ENCODE measurements around the gene PPP1R7. TPM values are rescaled to one million over a fixed set of nuclear protein-coding genes. Genes with fewer than 3 reads are reported as not detected.

The PPP1R7 gene
- total RNA-seq, 1 experiment from 2014 or later: 45.4 TPM

DNA sequence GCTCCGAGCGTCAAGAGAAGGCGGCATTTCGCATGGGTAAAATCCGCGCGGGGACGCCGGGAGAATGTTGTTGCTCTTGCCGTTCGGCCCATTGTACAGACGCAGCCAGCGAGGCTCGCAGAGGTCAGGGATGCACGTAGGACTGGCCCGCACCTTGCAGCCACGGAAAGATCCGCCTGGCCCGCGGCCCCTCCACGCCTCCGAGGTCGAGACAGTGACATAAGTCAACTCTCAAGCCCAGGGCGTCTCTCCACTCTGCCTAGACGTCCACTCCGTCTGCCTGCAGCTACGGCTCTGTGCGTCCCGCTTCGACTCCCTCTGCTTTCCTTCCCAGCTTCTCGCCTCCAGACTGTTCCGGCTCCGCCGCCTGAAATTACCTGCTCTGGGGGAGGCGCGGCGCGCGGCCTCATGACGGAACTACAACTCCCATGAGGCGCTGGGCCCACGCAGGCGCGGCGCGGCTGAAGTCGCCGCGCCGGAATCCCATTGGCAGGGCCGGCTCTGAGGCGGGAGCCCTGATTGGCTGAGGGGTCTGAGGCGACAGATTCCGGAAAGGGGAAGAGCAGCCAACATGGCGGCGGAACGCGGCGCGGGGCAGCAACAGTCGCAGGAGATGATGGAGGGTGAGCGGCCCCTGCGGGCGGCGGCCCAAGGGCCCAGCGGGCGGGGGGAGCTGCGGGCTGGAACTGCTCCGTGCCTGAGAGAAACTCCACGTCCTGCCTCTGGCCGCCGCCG, at the start of gene PPP1R7 (continued):
- TF ChIP-seq YY1 (IDR thresholded peaks at IDR 0.05; ENCODE audit: extremely low read depth, insufficient replicate concordance, low read depth, low read length) (peak; percentile 96), CEBPB (IDR thresholded peaks at IDR 0.05; ENCODE audit: low read depth) (no peak), SP1 (IDR thresholded peaks at IDR 0.05; ENCODE audit: low read depth) (peak; percentile 72), TCF7L2 (IDR thresholded peaks at IDR 0.05; ENCODE audit: borderline replicate concordance, extremely low read depth, insufficient read depth, insufficient read length) (peak; percentile 60), ZFX (IDR thresholded peaks at IDR 0.05) (no peak), RAD21 (IDR thresholded peaks at IDR 0.05; ENCODE audit: low read depth) (no peak), EGR1 (IDR thresholded peaks at IDR 0.05; ENCODE audit: low read depth) (peak; percentile 50; the same call in 1 of the 2 replicates)
- TF ChIP-seq, protein P1, sequence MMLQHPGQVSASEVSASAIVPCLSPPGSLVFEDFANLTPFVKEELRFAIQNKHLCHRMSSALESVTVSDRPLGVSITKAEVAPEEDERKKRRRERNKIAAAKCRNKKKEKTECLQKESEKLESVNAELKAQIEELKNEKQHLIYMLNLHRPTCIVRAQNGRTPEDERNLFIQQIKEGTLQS (IDR thresholded peaks at IDR 0.05): no peak

DNA sequence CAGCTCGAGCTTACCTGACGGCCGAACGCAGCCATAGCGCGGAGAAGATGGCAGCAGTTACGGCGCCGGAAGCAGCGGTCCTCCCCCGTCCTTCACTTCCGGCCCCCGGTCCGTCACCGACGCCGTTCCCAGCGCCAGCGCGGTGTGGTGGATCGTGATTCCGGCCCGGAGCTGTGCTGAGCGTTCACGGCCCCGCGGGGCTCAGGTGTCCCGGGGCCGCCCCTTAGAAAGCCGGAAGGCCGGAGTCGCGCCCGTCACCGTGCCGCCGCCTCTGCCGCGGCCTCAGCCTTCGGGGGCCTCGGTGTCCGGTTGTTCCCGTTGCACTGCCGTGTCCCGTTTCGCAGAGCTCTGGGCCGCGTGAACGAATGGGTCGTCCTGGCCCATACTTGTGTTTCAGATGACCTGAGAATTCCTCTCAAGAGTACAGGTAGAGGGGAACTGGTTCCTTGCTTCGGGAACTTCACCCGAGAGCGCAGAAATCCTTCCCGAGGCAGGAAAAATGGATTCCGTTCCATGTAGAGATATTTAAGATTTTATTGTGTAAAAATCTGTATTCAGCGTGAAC, 47.9 kb upstream of the PPP1R7 start, which contains the start of gene MTERF4:
TSS of gene MTERF4 (minus strand) at position 49 of the 565 bp plus-strand sequence. CDS start at position 35, 14 bp downstream.
- H3K4me2 ChIP-seq (ENCODE audit: low read length): peak within 1 kb of the TSS; percentile 80
- ChIA-PET RAD21 (ENCODE audit: low non-redundant PET in 1 of 2, low total read pairs in 2 of 2, uncharacterized antibody in 2 of 2, unreplicated experiment in 2 of 2) (interaction anchor here in 1 of 2 experiments (0.8 kb wide), 1 partner anchor 188 kb away, joined by 3 read pairs; no protein-coding TSS in a partner anchor), POLR2A (interaction anchor here (1.3 kb wide), 1 partner anchor 47 kb away, joined by 3 read pairs; the partner anchor contains the start of gene PASK), CTCF (no interaction called here)
- H2AFZ ChIP-seq (ENCODE audit: low read depth, low read length, poor library complexity, severe bottlenecking): peak within 1 kb of the TSS; percentile 60
- H3K79me2 ChIP-seq (ENCODE audit: insufficient read depth, low read length): peaks cover 40% of the 10 kb centered on the region
- intact Hi-C loops (cut with micrococcal nuclease): no loop called here
- peak within 1 kb of the TSS; percentile 84 for H3K9ac ChIP-seq (ENCODE audit: low read length)
- TSS peak; percentile 88 for BruUV-seq (replicated peaks)
- peak within 1 kb of the TSS; percentile 91 to 94 for H3K4me3 ChIP-seq (replicated peaks in 1 of 2; ENCODE audit: low read depth in 1 of 2, low read length in 2 of 2)
- peak within 1 kb of the TSS; percentile 73 for H3K27ac ChIP-seq (ENCODE audit: low read depth, low read length)
- ATAC-seq (peak; percentile 97), DNase-seq (ENCODE audit: low read depth, low spot score) (peak; percentile 59)
- H3K9me2 ChIP-seq (ENCODE audit: insufficient read depth): no peaks in the 10 kb centered on the region
- H3K36me3 ChIP-seq (ENCODE audit: control insufficient read depth in 1 of 2, insufficient read depth in 2 of 2, low read length in 2 of 2): peaks cover 9 to 12% of the 10 kb centered on the region in 2 experiments; a peak in 3 of 4 replicates
- H3K4me1 ChIP-seq (ENCODE audit: control insufficient read depth in 1 of 2, insufficient read depth in 2 of 2, low read length in 2 of 2): peaks cover 10 to 15% of the 10 kb centered on the region in 2 experiments
- H4K20me1 ChIP-seq (ENCODE audit: insufficient read depth): no peaks in the 10 kb centered on the region
- H3K9me3 ChIP-seq (ENCODE audit: control insufficient read depth in 1 of 2, insufficient read depth in 1 of 2, low read depth in 1 of 2, low read length in 2 of 2): no peaks in the 10 kb centered on the region
- no peaks in the 10 kb centered on the region for H3K27me3 ChIP-seq (ENCODE audit: insufficient read depth, low read length)
- TF ChIP-seq ZNF274 (IDR thresholded peaks at IDR 0.05; ENCODE audit: low read depth, low read length) (no peak), SRF (IDR thresholded peaks at IDR 0.05; ENCODE audit: low read depth) (peak; percentile 83; the same call in 1 of the 2 replicates), POLR2A (IDR thresholded peaks at IDR 0.05; ENCODE audit: borderline replicate concordance, extremely low read depth, insufficient read depth, insufficient read length) (peak; percentile 60), YY1 (IDR thresholded peaks at IDR 0.05; ENCODE audit: extremely low read depth, insufficient replicate concordance, low read depth, low read length) (peak; percentile 93), POLR2AphosphoS5 (IDR thresholded peaks at IDR 0.05; ENCODE audit: low read depth, low read length) (peak; percentile 92), CEBPB (IDR thresholded peaks at IDR 0.05; ENCODE audit: low read depth) (no peak), FOSL1 (IDR thresholded peaks at IDR 0.05; ENCODE audit: low read depth) (no peak), RAD21 (IDR thresholded peaks at IDR 0.05; ENCODE audit: low read depth) (no peak), ZFX (IDR thresholded peaks at IDR 0.05) (peak; percentile 89), JUND (IDR thresholded peaks at IDR 0.05) (no peak)
- TF ChIP-seq, protein P1 (IDR thresholded peaks at IDR 0.05): no peak
- TF ChIP-seq, protein P2, sequence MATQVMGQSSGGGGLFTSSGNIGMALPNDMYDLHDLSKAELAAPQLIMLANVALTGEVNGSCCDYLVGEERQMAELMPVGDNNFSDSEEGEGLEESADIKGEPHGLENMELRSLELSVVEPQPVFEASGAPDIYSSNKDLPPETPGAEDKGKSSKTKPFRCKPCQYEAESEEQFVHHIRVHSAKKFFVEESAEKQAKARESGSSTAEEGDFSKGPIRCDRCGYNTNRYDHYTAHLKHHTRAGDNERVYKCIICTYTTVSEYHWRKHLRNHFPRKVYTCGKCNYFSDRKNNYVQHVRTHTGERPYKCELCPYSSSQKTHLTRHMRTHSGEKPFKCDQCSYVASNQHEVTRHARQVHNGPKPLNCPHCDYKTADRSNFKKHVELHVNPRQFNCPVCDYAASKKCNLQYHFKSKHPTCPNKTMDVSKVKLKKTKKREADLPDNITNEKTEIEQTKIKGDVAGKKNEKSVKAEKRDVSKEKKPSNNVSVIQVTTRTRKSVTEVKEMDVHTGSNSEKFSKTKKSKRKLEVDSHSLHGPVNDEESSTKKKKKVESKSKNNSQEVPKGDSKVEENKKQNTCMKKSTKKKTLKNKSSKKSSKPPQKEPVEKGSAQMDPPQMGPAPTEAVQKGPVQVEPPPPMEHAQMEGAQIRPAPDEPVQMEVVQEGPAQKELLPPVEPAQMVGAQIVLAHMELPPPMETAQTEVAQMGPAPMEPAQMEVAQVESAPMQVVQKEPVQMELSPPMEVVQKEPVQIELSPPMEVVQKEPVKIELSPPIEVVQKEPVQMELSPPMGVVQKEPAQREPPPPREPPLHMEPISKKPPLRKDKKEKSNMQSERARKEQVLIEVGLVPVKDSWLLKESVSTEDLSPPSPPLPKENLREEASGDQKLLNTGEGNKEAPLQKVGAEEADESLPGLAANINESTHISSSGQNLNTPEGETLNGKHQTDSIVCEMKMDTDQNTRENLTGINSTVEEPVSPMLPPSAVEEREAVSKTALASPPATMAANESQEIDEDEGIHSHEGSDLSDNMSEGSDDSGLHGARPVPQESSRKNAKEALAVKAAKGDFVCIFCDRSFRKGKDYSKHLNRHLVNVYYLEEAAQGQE (IDR thresholded peaks at IDR 0.05; ENCODE audit: low read depth): no peak
- TF ChIP-seq, protein P3, sequence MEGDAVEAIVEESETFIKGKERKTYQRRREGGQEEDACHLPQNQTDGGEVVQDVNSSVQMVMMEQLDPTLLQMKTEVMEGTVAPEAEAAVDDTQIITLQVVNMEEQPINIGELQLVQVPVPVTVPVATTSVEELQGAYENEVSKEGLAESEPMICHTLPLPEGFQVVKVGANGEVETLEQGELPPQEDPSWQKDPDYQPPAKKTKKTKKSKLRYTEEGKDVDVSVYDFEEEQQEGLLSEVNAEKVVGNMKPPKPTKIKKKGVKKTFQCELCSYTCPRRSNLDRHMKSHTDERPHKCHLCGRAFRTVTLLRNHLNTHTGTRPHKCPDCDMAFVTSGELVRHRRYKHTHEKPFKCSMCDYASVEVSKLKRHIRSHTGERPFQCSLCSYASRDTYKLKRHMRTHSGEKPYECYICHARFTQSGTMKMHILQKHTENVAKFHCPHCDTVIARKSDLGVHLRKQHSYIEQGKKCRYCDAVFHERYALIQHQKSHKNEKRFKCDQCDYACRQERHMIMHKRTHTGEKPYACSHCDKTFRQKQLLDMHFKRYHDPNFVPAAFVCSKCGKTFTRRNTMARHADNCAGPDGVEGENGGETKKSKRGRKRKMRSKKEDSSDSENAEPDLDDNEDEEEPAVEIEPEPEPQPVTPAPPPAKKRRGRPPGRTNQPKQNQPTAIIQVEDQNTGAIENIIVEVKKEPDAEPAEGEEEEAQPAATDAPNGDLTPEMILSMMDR (IDR thresholded peaks at IDR 0.05 in 2 of 3, conservative IDR thresholded peaks at IDR 0.05 in 1 of 3; ENCODE audit: borderline replicate concordance in 1 of 3, insufficient read depth in 1 of 3, low read depth in 2 of 3, low read length in 2 of 3): no peak
- TF ChIP-seq, protein P4, sequence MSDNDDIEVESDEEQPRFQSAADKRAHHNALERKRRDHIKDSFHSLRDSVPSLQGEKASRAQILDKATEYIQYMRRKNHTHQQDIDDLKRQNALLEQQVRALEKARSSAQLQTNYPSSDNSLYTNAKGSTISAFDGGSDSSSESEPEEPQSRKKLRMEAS (IDR thresholded peaks at IDR 0.05): peak; percentile 95

All from HCT116 (cell line).